HG03571 (cell line): ENCODE data around the gene PPIF.

Experiments
- ATAC-seq: cut with Tn5 transposase; IDR thresholded peaks from one replicate; pipeline ENCODE4 v1.9.1; 2021; ENCODE audit not compliant: unreplicated experiment

Gene PPIF

GRCh38 chr10:79367426-79368189, 20.3 kb downstream of the PPIF start:
- ATAC-seq = no peak

GRCh38 chr10:79372871-79373270, 25.6 kb downstream of the PPIF start:
- ATAC-seq = no peak

GRCh38 chr10:79374312-79375191, 27.3 kb downstream of the PPIF start:
- no peak for ATAC-seq

- no peak for ATAC-seq
Measured at GRCh38 chr10:79375321-79376077, 28.2 kb downstream of the PPIF start.

- no peak for ATAC-seq
Measured at GRCh38 chr10:79376078-79376628, 28.9 kb downstream of the PPIF start.

- no peak for ATAC-seq
Measured at GRCh38 chr10:79376751-79377556, 29.7 kb downstream of the PPIF start.

GRCh38 chr10:79377557-79378382, 30.5 kb downstream of the PPIF start:
- ATAC-seq = no peak

- ATAC-seq = no peak
Measured at GRCh38 chr10:79378383-79378646, 31.0 kb downstream of the PPIF start.

GRCh38 chr10:79378647-79379511, 31.6 kb downstream of the PPIF start:
- no peak for ATAC-seq

GRCh38 chr10:79379512-79380124, 32.3 kb downstream of the PPIF start:
- no peak for ATAC-seq

GRCh38 chr10:79380125-79380945, 33.1 kb downstream of the PPIF start:
- ATAC-seq = no peak

GRCh38 chr10:79380946-79381721, 33.9 kb downstream of the PPIF start:
- ATAC-seq = no peak

- no peak for ATAC-seq
Measured at GRCh38 chr10:79381804-79382221, 34.5 kb downstream of the PPIF start.

GRCh38 chr10:79382491-79382941, 35.2 kb downstream of the PPIF start:
- ATAC-seq = no peak

- ATAC-seq = no peak
Measured at GRCh38 chr10:79383974-79384606, 36.8 kb downstream of the PPIF start.

- ATAC-seq = no peak
Measured at GRCh38 chr10:79384773-79385391, 37.6 kb downstream of the PPIF start.
